Loucy (cell line): Measurements from ENCODE around the gene NLRC5.
"Not testable (repeated sequence)": the region's sequence is repeated elsewhere in the genome, so short reads cannot be mapped to it uniquely, and the experiment has no call there.

Experiments
- H2AFZ ChIP-seq: fragments of 200-600 bp; sonication (generic); 2 replicates; pipeline ENCODE4 v1.6.0; 2016; ENCODE audit warnings: antibody characterized with exemption, mild to moderate bottlenecking, low read length, moderate library complexity
- H3F3A ChIP-seq: fragments of 200-600 bp; 2 replicates; pipeline ENCODE4 v1.6.0; 2016; ENCODE audit warnings: antibody characterized with exemption, low read depth, mild to moderate bottlenecking
- H3K27me3 ChIP-seq: fragments of 200-600 bp; sonication (generic); 2 replicates; pipeline ENCODE4 v1.6.1; 2014; ENCODE audit warnings: low read length, mild to moderate bottlenecking; ENCODE audit not compliant: insufficient read depth, poor library complexity, severe bottlenecking
- H3K36me3 ChIP-seq: fragments of 200-600 bp; sonication (generic); 2 replicates; pipeline ENCODE4 v1.6.1; 2016; ENCODE audit warnings: low read length; ENCODE audit not compliant: insufficient read depth
- H3K4me1 ChIP-seq: fragments of 200-600 bp; sonication (generic); 2 replicates; pipeline ENCODE4 v1.5.1; 2014; ENCODE audit warnings: low read length, mild to moderate bottlenecking; ENCODE audit not compliant: insufficient read depth, poor library complexity, severe bottlenecking
- H3K4me2 ChIP-seq: fragments of 200-600 bp; sonication (generic); 2 replicates; pipeline ENCODE4 v1.6.0; 2014; ENCODE audit warnings: antibody characterized with exemption, low read length, low read depth, mild to moderate bottlenecking; ENCODE audit not compliant: poor library complexity, severe bottlenecking
- H3K4me3 ChIP-seq: fragments of 200-600 bp; sonication (generic); 2 replicates; pipeline ENCODE4 v1.5.1; 2014; ENCODE audit warnings: low read length, mild to moderate bottlenecking, mixed read lengths; ENCODE audit not compliant: poor library complexity, severe bottlenecking
- H3K79me2 ChIP-seq: fragments of 200-600 bp; sonication (generic); 2 replicates; pipeline ENCODE4 v1.6.1; 2014; ENCODE audit warnings: low read length; ENCODE audit not compliant: insufficient read depth
- H3K9ac ChIP-seq: fragments of 200-600 bp; sonication (generic); 2 replicates; pipeline ENCODE4 v1.6.0; 2014; ENCODE audit warnings: mild to moderate bottlenecking, low read depth, low read length, moderate library complexity; ENCODE audit not compliant: poor library complexity, severe bottlenecking
- H3K9me2 ChIP-seq: fragments of 200-600 bp; sonication (generic); replicated peaks from 2 replicates; pipeline ENCODE4 v1.6.1; 2016; ENCODE audit warnings: low read depth, low read length, mixed read lengths
- H3K9me3 ChIP-seq: fragments of 200-600 bp; sonication (generic); 2 replicates; pipeline ENCODE4 v1.6.1; 2014; ENCODE audit warnings: mild to moderate bottlenecking, antibody characterized with exemption, low read length, low read depth; ENCODE audit not compliant: insufficient read depth
- H4K20me1 ChIP-seq: fragments of 200-600 bp; sonication (generic); 2 replicates; pipeline ENCODE4 v1.6.0; 2014; ENCODE audit warnings: antibody characterized with exemption, low read length, mild to moderate bottlenecking; ENCODE audit not compliant: insufficient read depth, poor library complexity, severe bottlenecking
- CTCF ChIP-seq: fragments of 200-600 bp; sonication (generic); conservative IDR thresholded peaks from 2 replicates; pipeline ENCODE4 v1.5.1; 2014; ENCODE audit warnings: mild to moderate bottlenecking, antibody characterized with exemption, low read length
- EZH2phosphoT487 ChIP-seq: fragments of 200-600 bp; IDR thresholded peaks from 2 replicates; pipeline ENCODE4 v1.6.1; 2018; ENCODE audit warnings: antibody characterized with exemption, mild to moderate bottlenecking, moderate library complexity, borderline replicate concordance

The NLRC5 gene

GRCh38 chr16:56986361-56986760 is 3.0 kb upstream of the NLRC5 start:
- TF ChIP-seq CTCF (no peak), EZH2phosphoT487 (no peak)
- H3K4me2 ChIP-seq: no peak overlapping the region
- H3F3A ChIP-seq: no peaks in the 10 kb centered on the region
- H3K4me3 ChIP-seq: no peak overlapping the region
- H3K9me2 ChIP-seq: no peaks in the 10 kb centered on the region
- no peaks in the 10 kb centered on the region for H4K20me1 ChIP-seq
- peaks cover 26% of the 10 kb centered on the region for H3K79me2 ChIP-seq
- no peak overlapping the region for H2AFZ ChIP-seq
- no peaks in the 10 kb centered on the region for H3K9me3 ChIP-seq
- no peaks in the 10 kb centered on the region for H3K36me3 ChIP-seq
- no peak overlapping the region for H3K9ac ChIP-seq
- no peaks in the 10 kb centered on the region for H3K27me3 ChIP-seq
- peaks cover 58% of the 10 kb centered on the region for H3K4me1 ChIP-seq

GRCh38 chr16:56986908-56987307 is 2.4 kb upstream of the NLRC5 start:
- not testable (repeated sequence) for H3K9ac ChIP-seq, H3K36me3 ChIP-seq, H3K27me3 ChIP-seq, H3K4me3 ChIP-seq, H3K4me2 ChIP-seq, H4K20me1 ChIP-seq, H3K9me3 ChIP-seq, H3K9me2 ChIP-seq, H2AFZ ChIP-seq, H3F3A ChIP-seq
- H3K79me2 ChIP-seq: peaks cover 31% of the 10 kb centered on the region
- H3K4me1 ChIP-seq: peaks cover 62% of the 10 kb centered on the region

GRCh38 chr16:56987692-56988091 is 1.7 kb upstream of the NLRC5 start:
- H3K9ac ChIP-seq: no peak overlapping the region
- no peaks in the 10 kb centered on the region for H3K9me3 ChIP-seq
- H3K4me1 ChIP-seq: peaks cover 65% of the 10 kb centered on the region
- no peaks in the 10 kb centered on the region for H3K36me3 ChIP-seq
- TF ChIP-seq EZH2phosphoT487 (no peak), CTCF (no peak)
- H3K79me2 ChIP-seq: peaks cover 35% of the 10 kb centered on the region
- no peak overlapping the region for H2AFZ ChIP-seq
- H3K4me2 ChIP-seq: no peak overlapping the region
- no peaks in the 10 kb centered on the region for H3F3A ChIP-seq
- H4K20me1 ChIP-seq: no peaks in the 10 kb centered on the region
- no peaks in the 10 kb centered on the region for H3K27me3 ChIP-seq
- H3K9me2 ChIP-seq: no peaks in the 10 kb centered on the region
- no peak overlapping the region for H3K4me3 ChIP-seq

GRCh38 chr16:56988161-56988947 is 1.0 kb upstream of the NLRC5 start:
- H4K20me1 ChIP-seq: no peaks in the 10 kb centered on the region
- H3K27me3 ChIP-seq: no peaks in the 10 kb centered on the region
- H3K36me3 ChIP-seq: no peaks in the 10 kb centered on the region
- H3F3A ChIP-seq: no peaks in the 10 kb centered on the region
- TF ChIP-seq EZH2phosphoT487 (no peak), CTCF (no peak)
- H3K4me1 ChIP-seq: peaks cover 63% of the 10 kb centered on the region
- H3K4me3 ChIP-seq: peak overlapping the region; percentile 79
- no peaks in the 10 kb centered on the region for H3K9me3 ChIP-seq
- H3K79me2 ChIP-seq: peaks cover 40% of the 10 kb centered on the region
- H3K9ac ChIP-seq: peak overlapping the region; percentile 87
- H3K4me2 ChIP-seq: peak overlapping the region; percentile 98
- peak overlapping the region; percentile 91; the same call in 1 of the 2 replicates for H2AFZ ChIP-seq
- no peaks in the 10 kb centered on the region for H3K9me2 ChIP-seq
